ENCODE results near the gene NTN5.
"Not testable (repeated sequence)": the region's sequence is repeated elsewhere in the genome, so short reads cannot be mapped to it uniquely, and the experiment has no call there.

Gene NTN5, protein sequence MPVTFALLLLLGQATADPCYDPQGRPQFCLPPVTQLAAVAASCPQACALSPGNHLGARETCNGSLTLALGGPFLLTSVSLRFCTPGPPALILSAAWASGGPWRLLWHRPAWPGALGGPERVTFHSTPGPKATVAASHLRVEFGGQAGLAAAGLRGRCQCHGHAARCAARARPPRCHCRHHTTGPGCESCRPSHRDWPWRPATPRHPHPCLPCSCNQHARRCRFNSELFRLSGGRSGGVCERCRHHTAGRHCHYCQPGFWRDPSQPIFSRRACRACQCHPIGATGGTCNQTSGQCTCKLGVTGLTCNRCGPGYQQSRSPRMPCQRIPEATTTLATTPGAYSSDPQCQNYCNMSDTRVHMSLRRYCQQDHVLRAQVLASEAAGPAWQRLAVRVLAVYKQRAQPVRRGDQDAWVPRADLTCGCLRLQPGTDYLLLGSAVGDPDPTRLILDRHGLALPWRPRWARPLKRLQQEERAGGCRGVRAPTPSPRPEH

DNA sequence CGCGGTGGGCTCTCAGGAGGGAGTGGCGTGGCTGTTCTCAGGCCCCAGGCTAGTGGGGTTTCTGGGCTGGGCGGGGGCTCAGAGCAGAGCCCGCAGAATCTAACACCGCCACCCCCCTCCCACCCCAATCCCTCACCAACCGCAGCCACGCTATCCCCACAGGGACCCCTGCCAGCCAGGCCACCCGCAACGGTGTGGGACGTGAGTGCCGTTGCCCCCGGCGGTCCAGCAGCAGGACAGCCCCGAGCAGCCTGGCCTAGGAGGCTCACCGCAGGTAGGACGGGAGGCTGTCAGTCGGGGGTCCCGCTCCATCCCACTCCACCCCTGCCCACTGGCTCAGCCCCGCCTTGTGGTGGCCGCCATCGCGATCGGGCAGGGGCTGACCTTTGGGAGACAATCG, at the start of gene NTN5:
Gene NTN5, minus strand, starts transcription at position 24 of the 400 bp plus-strand sequence. CDS start 2,031 bp downstream, outside the sequence.
- no peak for DNase-seq
- in situ Hi-C loops (cut with MboI; ENCODE audit: low pct_unique_long_range_greater_than_20kb, low sequenced_read_pairs): no loop called here

DNA sequence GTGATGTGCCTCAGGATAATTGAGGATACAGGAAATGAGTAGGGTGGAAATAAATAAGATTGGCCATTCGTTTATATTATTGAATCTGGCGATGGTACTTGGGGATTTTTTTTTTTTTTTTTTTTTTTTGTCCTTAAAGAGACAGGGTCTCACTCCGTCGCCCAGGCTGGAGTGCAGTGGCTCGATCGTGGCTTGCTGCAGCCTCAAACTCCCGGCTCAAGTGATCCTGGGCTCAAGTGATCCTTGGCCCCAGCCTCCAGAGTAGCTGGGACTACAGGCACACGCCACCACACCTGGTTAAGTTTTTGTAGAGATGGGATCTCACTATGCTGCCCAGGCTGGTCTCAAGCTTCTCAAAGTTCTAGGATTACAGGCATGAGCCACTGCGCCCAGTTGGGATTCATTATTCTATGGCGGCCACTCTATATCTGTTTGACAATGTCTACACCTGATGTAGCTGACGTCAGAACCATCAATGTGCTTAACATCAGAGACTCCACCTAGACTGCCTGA, 49.4 kb upstream of the NTN5 start:
- in situ Hi-C loops (cut with MboI; ENCODE audit: low pct_unique_long_range_greater_than_20kb, low sequenced_read_pairs): no loop called here
- DNase-seq: no peak

DNA sequence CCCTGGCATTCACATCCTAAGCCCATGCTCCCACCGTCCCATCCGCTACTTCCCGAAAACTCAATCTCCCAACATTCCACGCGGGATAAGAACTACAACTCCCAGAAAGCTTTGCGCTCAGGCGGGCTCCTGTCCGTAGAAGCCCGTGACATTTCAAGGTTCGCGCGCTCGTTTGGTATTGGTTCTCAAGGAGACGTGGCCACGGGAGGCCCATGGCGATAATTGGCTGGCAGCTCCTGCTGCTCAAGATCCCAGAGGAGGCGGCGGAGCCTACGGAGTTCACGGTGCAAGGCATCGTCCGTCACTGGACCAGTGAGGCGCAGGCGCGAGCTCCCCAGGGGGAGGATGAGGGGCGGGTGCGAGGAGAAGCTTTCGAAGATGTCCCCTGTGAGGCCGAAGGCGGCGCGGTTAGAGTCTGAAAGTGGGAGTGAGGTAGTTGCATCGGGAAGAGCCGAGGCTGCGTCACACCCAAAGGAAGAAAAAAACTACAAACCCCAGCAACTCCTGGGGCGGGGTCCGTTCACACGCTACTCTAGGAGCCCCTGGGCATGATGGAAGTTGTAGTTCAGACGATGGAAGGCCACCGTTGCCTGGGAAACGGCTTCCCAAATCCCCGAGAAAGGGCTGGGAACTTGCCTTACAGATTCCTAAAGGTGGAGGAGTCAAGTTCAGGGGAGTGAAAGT, 47.9 kb upstream of the NTN5 start:
- peak; percentile 97 for DNase-seq
- in situ Hi-C loops (cut with MboI; ENCODE audit: low pct_unique_long_range_greater_than_20kb, low sequenced_read_pairs): no loop called here

DNA sequence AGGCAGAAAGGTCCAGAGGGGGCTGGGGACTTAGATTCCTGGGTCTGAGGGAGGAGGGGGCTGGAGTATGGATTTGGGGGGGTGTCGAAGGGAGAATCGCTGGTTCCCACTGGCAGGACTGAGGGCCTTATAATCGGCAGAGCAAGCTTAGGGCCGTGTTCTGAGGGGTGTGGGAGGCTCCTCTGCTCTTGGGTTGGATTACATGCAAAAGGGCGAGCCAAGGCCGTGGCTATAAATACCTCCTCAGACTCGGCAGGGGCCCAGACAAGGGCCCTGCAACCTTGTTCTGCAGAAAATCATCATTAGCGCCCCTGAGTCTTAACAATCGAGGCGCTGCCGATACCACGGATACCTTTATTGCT, 47.4 kb upstream of the NTN5 start:
- in situ Hi-C loops (cut with MboI; ENCODE audit: low pct_unique_long_range_greater_than_20kb, low sequenced_read_pairs): no loop called here
- DNase-seq: no peak

DNA sequence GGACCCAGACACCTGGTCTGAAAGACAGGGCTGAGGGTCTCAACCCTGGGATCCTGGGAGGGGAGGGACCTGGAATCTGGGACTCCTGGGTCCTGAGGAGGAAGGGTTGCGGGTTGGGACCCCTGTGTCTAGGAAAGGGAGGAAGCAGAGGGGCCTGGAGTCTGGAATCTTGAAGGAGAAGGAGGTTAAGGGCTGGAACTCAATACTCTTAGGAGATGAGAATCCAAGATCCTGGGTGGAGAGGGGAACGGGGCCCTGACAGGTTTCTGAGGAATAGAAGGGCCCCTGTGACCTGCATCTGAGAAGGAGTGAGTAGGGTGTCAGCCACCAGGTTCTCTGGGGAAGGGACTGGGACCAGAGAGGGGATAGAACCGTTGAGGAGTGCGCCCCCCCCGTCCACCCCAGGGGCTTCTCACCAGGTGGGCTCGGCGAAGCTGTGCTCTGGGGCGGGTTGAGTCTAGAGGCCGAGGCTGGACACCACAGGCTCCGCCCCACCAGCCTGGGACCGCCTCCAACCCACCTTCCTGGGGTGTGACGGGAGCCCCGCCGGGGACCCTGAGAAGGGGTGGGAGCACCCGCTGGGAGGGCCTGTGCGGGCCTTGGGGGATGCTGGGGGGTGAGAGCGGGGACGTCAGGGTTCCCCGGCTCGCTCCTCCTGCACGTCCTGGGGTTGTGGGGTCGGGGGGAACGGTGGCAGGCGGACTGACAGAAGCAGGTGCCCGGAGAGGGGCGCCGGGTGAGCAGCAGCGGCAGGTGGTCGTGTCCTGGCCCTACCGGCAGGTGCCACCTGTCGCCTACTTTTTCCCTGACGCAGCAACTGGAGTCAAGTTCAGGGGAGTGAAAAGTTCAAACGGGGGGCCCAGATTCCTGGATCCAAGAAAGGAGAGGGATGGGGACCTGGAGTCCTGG, 46.7 kb upstream of the NTN5 start, which contains the start of gene MAMSTR:
Gene MAMSTR, minus strand, starts transcription at position 463 of the 909 bp plus-strand sequence. CDS start 694 bp downstream, outside the sequence.
- no peak for DNase-seq
- in situ Hi-C loops (cut with MboI; ENCODE audit: low pct_unique_long_range_greater_than_20kb, low sequenced_read_pairs): no loop called here

DNA sequence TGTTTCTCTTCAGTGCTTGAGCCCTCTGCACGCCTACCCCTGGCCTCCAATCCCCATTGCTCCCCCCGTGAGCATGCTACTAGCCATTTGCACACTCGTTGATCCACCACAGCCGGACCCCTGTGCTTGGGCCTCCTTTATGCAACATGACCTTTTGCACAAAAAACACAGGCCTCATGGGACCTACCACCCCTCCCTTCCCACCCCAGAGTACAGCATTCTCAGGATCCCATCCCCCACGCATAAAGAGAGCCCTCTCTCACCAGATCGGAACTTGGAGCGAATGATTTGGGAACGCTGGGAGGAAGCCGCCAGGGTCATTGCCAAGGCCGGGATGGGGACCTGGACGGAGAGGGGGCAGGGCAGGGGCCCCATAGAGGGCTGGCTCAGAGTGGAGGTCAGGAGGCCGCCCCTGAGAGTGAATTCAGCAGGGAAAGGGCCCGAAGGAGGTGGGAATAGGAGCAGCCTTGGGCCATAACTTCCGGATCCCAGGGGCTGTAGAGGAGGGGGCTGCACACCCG, 46.0 kb upstream of the NTN5 start:
- no peak for DNase-seq
- in situ Hi-C loops (cut with MboI; ENCODE audit: low pct_unique_long_range_greater_than_20kb, low sequenced_read_pairs): no loop called here

DNA sequence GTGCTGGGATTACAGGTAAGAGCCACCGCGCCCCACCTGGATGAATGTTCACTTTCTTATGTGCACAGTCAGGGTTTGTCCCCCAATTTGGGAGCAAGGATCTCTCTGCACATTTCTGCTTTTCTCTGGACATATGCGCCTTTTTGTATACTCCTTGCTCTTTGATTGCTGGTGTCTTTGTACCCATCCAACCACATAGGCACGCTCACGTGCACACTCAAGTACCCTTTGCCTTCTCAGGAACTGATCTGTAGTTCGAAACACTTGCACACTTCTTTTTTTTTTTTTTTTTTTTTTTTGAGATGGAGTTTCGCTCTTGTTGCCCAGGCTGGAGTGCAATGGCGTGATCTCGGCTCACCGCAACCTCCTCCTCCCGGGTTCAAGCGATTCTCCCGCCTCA, 45.3 kb upstream of the NTN5 start:
- in situ Hi-C loops (cut with MboI; ENCODE audit: low pct_unique_long_range_greater_than_20kb, low sequenced_read_pairs); DNase-seq: not testable (repeated sequence)

DNA sequence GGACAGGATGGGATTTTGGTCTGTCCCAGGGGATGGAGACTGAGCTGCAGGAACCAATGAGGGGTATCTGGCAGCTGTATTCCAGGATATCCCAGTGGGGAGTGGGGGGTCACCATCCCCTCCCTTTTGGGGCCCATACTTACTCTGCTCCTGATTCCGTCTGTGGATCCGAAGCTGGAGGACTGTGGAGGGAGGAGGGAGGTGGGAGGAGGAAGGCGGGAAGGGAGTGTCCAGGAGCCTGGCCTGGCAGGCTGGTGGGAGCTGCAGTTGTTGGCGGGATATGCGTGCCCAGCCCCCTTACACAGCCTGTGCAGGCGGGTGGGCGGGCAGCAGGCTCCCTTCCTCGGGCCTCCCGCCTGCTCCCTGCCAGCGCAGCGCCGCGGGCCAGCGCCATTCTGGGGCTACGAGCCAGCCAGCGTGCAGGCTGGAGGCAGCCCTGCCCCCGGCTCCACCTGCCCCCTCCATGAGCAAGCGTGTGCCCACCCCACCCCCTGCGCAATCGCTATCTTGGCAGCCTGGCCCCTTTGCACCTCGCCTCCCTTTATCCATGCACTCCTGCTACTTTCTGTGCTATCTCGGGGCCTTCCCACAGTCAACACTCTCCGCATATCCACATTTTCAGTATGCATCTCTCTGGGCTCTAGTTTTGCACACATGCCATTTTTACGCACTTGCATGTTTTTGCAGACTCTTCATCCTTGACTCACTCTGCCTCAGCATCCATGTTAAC, 43.9 kb upstream of the NTN5 start:
- in situ Hi-C loops (cut with MboI; ENCODE audit: low pct_unique_long_range_greater_than_20kb, low sequenced_read_pairs): no loop called here
- no peak for DNase-seq

DNA sequence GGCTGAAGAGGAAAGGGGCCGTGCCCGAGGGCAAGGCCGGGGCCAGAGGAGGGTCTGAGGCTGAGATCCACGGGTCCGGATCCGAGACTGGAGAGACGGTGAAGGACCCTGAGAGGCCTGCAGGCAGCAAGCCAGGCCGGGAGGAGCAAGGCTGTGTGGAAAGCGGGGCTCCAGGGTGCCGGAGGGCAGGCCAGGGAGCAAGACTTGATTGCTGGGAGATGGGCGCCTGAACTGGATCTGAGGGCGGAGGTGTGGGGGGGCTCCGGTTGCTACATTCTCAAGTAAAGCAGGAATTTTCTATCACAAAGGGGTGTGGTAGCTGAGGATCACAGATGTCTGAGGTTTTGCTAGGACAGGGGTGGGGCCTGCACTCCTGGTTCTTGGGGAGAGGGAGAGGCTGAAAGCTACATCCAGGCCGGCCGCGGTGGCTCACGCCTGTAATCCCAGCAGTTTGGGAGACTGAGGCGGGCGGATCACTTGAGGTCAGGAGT, 42.9 kb upstream of the NTN5 start:
- DNase-seq: no peak
- in situ Hi-C loops (cut with MboI; ENCODE audit: low pct_unique_long_range_greater_than_20kb, low sequenced_read_pairs): no loop called here

DNA sequence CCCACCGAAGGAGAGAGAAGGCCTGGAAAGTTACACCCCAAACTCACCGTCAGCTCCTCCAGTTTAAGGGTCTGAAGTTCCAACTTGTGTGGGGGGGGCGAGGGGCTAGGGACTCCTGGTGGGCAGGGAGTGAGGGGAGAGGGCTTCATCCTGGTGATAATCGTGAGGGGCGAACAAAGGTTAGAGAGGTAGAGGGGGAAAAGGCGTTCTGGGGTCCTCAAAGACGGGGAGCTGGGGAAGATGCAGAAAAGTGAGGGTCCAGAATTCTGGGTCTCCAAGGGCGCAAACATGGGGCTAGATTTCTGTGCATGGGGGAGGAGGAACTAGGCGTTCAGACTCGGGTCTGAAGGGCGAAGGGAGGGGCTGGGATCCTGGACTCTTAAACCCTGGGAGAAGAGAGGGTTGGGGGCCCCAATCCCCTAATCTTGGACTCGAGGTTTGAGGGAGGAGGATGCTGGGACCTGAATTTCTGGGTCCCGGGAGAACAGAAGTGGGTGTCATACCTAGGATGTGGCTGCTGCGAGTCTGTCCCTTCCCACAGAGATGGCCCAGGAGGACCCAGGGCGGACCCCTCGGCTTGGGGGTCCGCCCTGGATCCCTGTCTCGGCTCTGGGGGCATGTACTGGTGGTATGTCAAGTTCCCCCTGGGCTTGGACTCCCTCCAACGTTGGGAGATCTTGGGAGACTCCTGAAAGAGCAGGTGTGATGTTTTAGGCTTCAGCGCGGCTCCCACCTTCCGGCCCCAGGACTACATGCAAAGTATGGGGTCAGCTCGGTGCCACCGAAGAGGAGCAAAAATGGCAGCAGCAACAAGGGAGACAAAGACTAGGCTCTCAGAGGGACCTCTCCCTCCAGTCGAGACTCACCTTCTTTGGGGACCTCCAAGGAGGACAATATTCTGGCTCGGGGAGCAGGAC, 42.2 kb upstream of the NTN5 start:
- DNase-seq: no peak
- in situ Hi-C loops (cut with MboI; ENCODE audit: low pct_unique_long_range_greater_than_20kb, low sequenced_read_pairs): no loop called here

DNA sequence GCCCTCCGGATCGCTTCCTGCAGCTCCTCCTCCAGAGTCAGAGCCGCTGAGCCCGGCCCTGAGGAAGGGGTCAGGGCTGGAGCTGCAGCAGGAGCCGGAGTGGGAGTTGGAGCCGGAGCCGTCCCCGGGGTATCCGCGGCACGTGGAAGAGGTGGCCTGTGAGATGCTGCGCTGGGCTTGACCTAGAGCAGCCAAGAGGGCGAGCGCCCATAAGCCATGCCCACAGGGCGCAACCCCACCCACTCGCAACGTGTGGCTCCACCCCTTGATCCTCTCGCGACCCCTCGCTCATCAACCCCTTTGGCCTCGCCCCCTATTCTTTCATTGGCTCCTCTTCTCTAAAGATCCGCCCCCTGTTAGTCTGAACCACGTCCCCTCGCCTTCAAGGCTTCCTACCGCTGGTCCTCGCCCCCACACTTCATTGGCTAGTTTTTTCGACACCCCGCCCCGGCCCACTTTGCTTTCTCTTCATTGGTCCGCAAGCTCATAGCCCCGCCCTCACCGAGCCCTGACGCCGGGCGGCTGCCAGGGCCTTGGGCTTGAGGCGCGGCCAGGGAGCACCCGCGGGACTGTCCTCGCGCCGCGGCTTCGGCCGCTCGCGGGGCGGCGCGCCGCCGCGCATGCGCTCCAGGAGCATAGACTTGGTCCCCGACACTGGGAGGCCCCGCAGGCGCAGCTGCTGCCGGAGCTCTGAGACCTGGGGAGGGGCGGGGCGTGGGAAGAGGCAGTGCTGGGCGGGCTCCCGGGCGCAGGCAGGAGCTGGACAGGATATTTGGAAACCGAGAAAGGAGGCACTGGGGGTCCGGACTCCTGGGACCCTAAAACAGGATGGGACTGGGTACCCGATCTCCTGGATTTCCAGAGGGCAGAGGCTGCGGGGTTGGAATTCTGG, 41.3 kb upstream of the NTN5 start:
- DNase-seq: peak; percentile 100
- in situ Hi-C loops (cut with MboI; ENCODE audit: low pct_unique_long_range_greater_than_20kb, low sequenced_read_pairs): no loop called here

DNA sequence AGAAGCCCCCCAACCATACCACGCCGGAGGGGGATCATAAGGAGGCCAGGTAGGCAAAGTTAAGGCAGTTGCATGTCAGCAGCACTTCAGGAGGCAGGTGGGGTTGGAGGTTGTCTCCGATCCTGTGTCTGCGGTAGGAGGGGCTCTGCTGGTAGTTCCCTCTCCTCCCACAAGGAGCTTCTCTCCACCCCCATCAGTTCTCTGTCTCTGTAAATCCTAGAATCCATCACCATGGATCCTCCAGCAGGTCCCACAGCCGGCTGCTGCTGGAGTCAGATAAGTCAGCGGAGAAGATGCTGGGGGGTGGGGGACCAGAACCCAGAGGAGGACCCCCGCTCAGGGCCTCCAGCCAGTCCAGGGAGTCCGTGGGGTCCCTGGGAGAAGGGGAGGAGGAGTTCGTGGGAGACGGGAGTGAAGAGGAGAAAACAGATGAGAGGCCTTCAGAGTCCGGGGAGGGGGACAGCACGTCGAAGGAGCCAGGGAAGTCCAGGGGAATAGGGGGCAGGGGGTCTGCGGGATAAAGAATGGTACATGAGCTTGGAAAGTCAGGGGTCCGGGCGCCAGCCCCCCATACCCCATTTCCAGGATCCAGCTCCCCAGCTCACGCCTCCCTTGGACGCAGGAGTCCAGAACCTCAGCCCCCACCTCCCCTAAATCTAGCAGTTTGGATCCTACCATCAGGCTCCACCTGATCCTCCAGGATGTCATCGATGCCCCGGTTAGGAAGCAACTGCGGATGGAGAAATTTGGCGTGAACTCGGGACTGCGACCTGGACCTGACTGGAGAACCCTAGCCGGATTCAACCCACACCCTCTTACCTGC, 40.4 kb upstream of the NTN5 start:
- peak; percentile 57 for DNase-seq
- in situ Hi-C loops (cut with MboI; ENCODE audit: low pct_unique_long_range_greater_than_20kb, low sequenced_read_pairs): no loop called here

DNA sequence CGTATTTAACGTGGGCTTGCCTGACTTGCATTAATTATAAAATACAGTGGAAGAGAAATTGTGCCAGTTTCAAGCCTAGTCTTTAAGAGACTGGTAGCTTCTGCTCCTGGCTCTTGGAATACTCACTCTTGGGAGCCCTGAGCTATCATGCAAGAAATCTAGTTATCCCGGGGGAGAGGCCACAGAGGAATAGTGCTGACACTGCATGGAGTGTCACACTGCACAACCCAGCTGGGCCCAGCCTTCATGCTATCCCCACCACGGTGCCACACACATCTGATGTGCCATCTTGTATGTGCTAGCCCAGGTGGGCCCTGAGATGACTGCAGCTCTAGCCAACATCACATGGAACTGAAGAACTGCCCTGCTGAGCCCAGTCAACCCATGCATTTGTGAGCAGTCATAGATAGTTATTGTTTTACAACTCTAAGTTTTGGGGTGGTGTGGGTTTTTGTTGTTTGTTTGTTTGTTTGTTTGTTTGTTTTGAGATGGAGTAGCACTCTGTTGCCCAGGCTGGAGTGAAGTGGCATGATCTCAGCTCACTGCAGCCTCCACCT, 38.4 kb upstream of the NTN5 start:
- in situ Hi-C loops (cut with MboI; ENCODE audit: low pct_unique_long_range_greater_than_20kb, low sequenced_read_pairs): no loop called here

DNA sequence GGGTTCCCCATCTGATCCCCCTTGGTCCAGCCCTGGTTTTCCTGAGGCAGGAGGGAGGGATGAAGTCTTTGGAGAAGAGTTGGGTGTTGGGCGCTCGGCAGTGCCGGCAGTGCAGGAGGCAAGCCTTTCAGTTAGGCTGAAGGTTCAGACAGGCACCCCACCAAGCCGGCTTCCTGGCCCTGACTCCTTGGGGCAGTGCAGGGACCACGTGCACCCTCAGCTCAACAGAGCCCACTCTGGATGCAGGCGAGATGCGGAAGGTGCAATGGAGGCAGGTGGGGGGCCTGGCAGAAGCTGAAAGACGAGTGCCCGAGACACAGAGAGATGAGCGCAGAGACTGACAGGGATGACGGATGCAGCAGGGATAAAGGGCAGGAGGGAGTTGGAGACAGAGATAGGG, 35.7 kb upstream of the NTN5 start:
- no peak for DNase-seq
- in situ Hi-C loops (cut with MboI; ENCODE audit: low pct_unique_long_range_greater_than_20kb, low sequenced_read_pairs): no loop called here

More for the DNA sequence above, 38.4 kb upstream of the NTN5 start:
- DNase-seq: no peak

DNA sequence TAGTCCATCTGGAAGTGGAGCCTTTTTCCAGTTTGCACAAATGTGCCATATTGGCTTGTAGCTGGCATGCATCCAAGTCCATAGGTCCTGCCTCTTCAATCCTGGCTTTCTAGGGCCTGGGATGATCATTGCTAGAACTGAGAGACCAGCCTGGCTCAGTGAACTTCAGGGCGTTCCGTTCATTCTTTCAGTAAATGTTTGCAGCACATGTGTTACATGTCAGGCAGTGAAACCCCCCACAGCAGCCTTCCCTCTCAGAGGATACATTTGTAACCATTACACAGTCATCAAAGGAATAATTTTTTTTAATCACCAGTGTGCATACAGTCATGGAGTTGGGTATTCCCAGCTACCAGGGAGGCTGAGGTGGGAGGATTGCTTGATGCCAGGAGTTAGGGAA, 32.6 kb upstream of the NTN5 start:
- no peak for DNase-seq
- in situ Hi-C loops (cut with MboI; ENCODE audit: low pct_unique_long_range_greater_than_20kb, low sequenced_read_pairs): no loop called here
